Measurements from ENCODE around the gene PRDM16.
"Not testable (repeated sequence)": the region's sequence is repeated elsewhere in the genome, so short reads cannot be mapped to it uniquely, and the experiment has no call there.

The PRDM16 gene

GRCh38 chr1:3235496-3235895 is 166.5 kb downstream of the PRDM16 start:
- no peak for DNase-seq

- no peak for DNase-seq
These were observed 167.4 kb downstream of the PRDM16 start for GRCh38 chr1:3236361-3236760.

- DNase-seq: no peak
These were observed 168.0 kb downstream of the PRDM16 start for GRCh38 chr1:3236955-3237354.

- no peak for DNase-seq
These were observed 168.6 kb downstream of the PRDM16 start for GRCh38 chr1:3237570-3237969.

- DNase-seq: no peak
These were observed 169.1 kb downstream of the PRDM16 start for GRCh38 chr1:3237994-3238702.

GRCh38 chr1:3238703-3239278 is 169.8 kb downstream of the PRDM16 start:
- no peak for DNase-seq

GRCh38 chr1:3239991-3240390 is 171.0 kb downstream of the PRDM16 start:
- DNase-seq: not testable (repeated sequence)

GRCh38 chr1:3240524-3241235 is 171.7 kb downstream of the PRDM16 start:
- no peak for DNase-seq

- DNase-seq: no peak
These were observed 172.2 kb downstream of the PRDM16 start for GRCh38 chr1:3241236-3241550.

GRCh38 chr1:3241673-3242407 is 172.8 kb downstream of the PRDM16 start:
- no peak for DNase-seq

- no peak for DNase-seq
These were observed 173.6 kb downstream of the PRDM16 start for GRCh38 chr1:3242408-3243260.

GRCh38 chr1:3243304-3243703 is 174.3 kb downstream of the PRDM16 start:
- no peak for DNase-seq

- DNase-seq: no peak
These were observed 175.3 kb downstream of the PRDM16 start for GRCh38 chr1:3244025-3244926.

- no peak for DNase-seq
These were observed 175.9 kb downstream of the PRDM16 start for GRCh38 chr1:3244927-3245315.

- DNase-seq: no peak
These were observed 176.3 kb downstream of the PRDM16 start for GRCh38 chr1:3245344-3245743.

- no peak for DNase-seq
These were observed 176.8 kb downstream of the PRDM16 start for GRCh38 chr1:3245768-3246167.

- no peak for DNase-seq
These were observed 177.2 kb downstream of the PRDM16 start for GRCh38 chr1:3246251-3246650.

GRCh38 chr1:3247521-3248121 is 178.6 kb downstream of the PRDM16 start:
- no peak for DNase-seq

GRCh38 chr1:3248155-3249141 is 179.4 kb downstream of the PRDM16 start:
- no peak for DNase-seq

- DNase-seq: no peak
These were observed 180.2 kb downstream of the PRDM16 start for GRCh38 chr1:3249231-3249630.
